Heart right ventricle (tissue), 16 donors: ENCODE results near the gene KLHL17. TPM values are rescaled to one million over a fixed set of nuclear protein-coding genes. Genes with fewer than 3 reads are reported as not detected.

ENCODE experiments used
- ATAC-seq, 8 donors: fragments of 200-7000 bp; cut with Tn5 transposase; one replicate each; pipeline ENCODE4 v1.9.1; 2020; ENCODE audit warnings: mild to moderate bottlenecking in 8 of 8, moderate library complexity in 8 of 8, moderate number of reproducible peaks in 1 of 8
- DNase-seq, 2 donors: peaks; one replicate each; pipeline ENCODE4 v3.0.0-alpha.2; 2020
- H3K27ac ChIP-seq, 10 donors: fragments of 200-600 bp; sonication (generic) in 2 of 10; one replicate each; pipeline versions ENCODE4 v1.5.0 to v1.8.0; 2020 to 2022; ENCODE audit warnings: mild to moderate bottlenecking in 3 of 10
- H3K27me3 ChIP-seq, 7 donors: fragments of 200-600 bp; one replicate each; pipeline ENCODE4 v1.8.0; 2021 to 2022; ENCODE audit warnings: mild to moderate bottlenecking in 2 of 7
- H3K36me3 ChIP-seq, 9 donors: fragments of 200-600 bp; sonication (generic) in 1 of 9; one replicate each; pipeline versions ENCODE4 v1.5.0 to v1.8.0; 2020 to 2022; ENCODE audit warnings: mild to moderate bottlenecking in 2 of 9
- H3K4me1 ChIP-seq, 9 donors: fragments of 200-600 bp; sonication (generic) in 1 of 9; one replicate each; pipeline versions ENCODE4 v1.5.0 to v1.8.0; 2020 to 2022; ENCODE audit warnings: mild to moderate bottlenecking in 4 of 9
- H3K4me3 ChIP-seq, 10 donors: fragments of 200-600 bp; sonication (generic) in 2 of 10; one replicate each; pipeline versions ENCODE4 v1.5.0 to v1.8.0; 2020 to 2022; ENCODE audit warnings: mild to moderate bottlenecking in 7 of 10, moderate library complexity in 2 of 10
- H3K9me3 ChIP-seq, 11 donors: fragments of 200-600 bp in 10 of 11; sonication (generic) in 2 of 11; one replicate each; pipeline versions ENCODE4 v1.5.0 to v1.8.0; 2013 to 2022; ENCODE audit warnings: mild to moderate bottlenecking in 2 of 11, control low read depth in 1 of 11, moderate library complexity in 1 of 11
- CTCF ChIP-seq, 9 donors: fragments of 200-600 bp; sonication (generic) in 2 of 9; IDR thresholded peaks; one replicate each; pipeline versions ENCODE4 v1.5.0 to v1.8.0; 2021 to 2022; ENCODE audit warnings: antibody characterized with exemption in 9 of 9, mild to moderate bottlenecking in 5 of 9, moderate library complexity in 1 of 9
- WGBS, 2 donors: extraction: QIAGEN DNeasy Blood & Tissue Kit; methylation state at CpG; one replicate each; pipeline ENCODE4 v1.1.7; 2013; ENCODE audit warnings: inconsistent platforms in 1 of 2; 5-methylcytosine and 5-hydroxymethylcytosine counted together
- intact Hi-C, 10 donors: fragments of 100-400 bp; cut with DNase I; formaldehyde crosslinking; loops; one replicate each; pipeline versions ENCODE4 v1.11.1 to v1.14.2; 2022
- polyA plus RNA-seq, 2 donors: library from polyadenylated mRNA; stranded (reverse); fragments of 200-250 nt; gene quantifications; one replicate each; pipeline ENCODE4 v1.2.3, GENCODE V29; 2013
- total RNA-seq, 10 donors: library from RNA; stranded (reverse); fragmentation: NEBNext Ultra II Directional in 3 of 10; extraction: Animal tissue kit (Norgen Biotek cat#: 25700) in 3 of 10; gene quantifications; one replicate each; pipeline versions ENCODE4 v1.2.1 to v1.2.4, GENCODE V29; 2021 to 2023
- donor health status: Arrhythmogenic right ventricular cardiomyopathy.
- donor health status: ischemic (EF 13 %, LVEDD 7.1; RV severe dilation, severe dysfunction).
- donor health status: healthy with polysubstance abuse.
- donor health status: DM: no; HTN: yes; CAD: no.
- donor health status: DM: no; HTN: no; CAD: no.
- donor health status: ischemic (EF 25% LVEDD 6.9; RV normal size, moderate dysfunction).
- donor health status: ischemic (EF 25% LVEDD 5.7; RV mildly dilated, moderate dysfunction).
- donor health status: healthy.
- donor health status: DM: yes; HTN: yes; CAD: no.
- donor health status: Ischemic cardiomyopathy.
- donor health status: ischemic (EF 35%, LVEDD 5.7; RV mildly dilated, moderate dysfunction).
- donor health status: nonischemic (EF 11% LVEDD 7.7; RV severe dilation, severe dysfunction).
- donor health status: DM: yes; HTN: yes; CAD: no.
- donor health status: PGD.
- donor health status: ischemic (EF 29% LVEDD 5.4; RV normal size, mild dysfunction).
- donor health status: nonischemic (EF 23%, LVEDD 6.1; RV moderate dilation, normal function).

The KLHL17 gene
- total and polyA plus RNA-seq, 12 donors = 1.3 to 10.2 (median 3.7) TPM

- H3K4me1 ChIP-seq = peaks cover 0 to 5% (median 2%) of the 10 kb centered on the region in 9 donors
- intact Hi-C loops = loop anchor here in 2 of 10 donors (10.0 kb wide), 1 partner anchor 47 kb away; no protein-coding TSS in a partner anchor
- H3K27ac ChIP-seq = no peak overlapping the region
- WGBS, 2 donors = 93 to 94% methylated on average over 15 of the region's 15 CpGs
- no peaks in the 10 kb centered on the region for H3K27me3 ChIP-seq
- DNase-seq = no peak
- H3K9me3 ChIP-seq = no peaks in the 10 kb centered on the region
- no peak overlapping the region for H3K4me3 ChIP-seq
- TF ChIP-seq CTCF (IDR thresholded peaks at IDR 0.05) = no peak
- no peak for ATAC-seq
- H3K36me3 ChIP-seq = peaks cover 0 to 100% (median 59%) of the 10 kb centered on the region in 9 donors
Observed at GRCh38 chr1:952201-952600, 8.2 kb upstream of the KLHL17 start.

- ATAC-seq (no peak), DNase-seq (no peak)
- no peak overlapping the region for H3K4me3 ChIP-seq
- H3K9me3 ChIP-seq = no peaks in the 10 kb centered on the region
- 85 to 92% methylated on average over 7 of the region's 7 CpGs for WGBS, 2 donors
- H3K27me3 ChIP-seq = no peaks in the 10 kb centered on the region
- intact Hi-C loops = loop anchor here in 2 of 10 donors (10.0 kb wide), 1 partner anchor 48 kb away; no protein-coding TSS in a partner anchor
- no peak for TF ChIP-seq CTCF (IDR thresholded peaks at IDR 0.05)
- peaks cover 0 to 97% (median 58%) of the 10 kb centered on the region in 9 donors for H3K36me3 ChIP-seq
- H3K27ac ChIP-seq = no peak overlapping the region
- peaks cover 3 to 9% (median 6%) of the 10 kb centered on the region in 9 donors for H3K4me1 ChIP-seq
Observed at GRCh38 chr1:952603-953002, 7.8 kb upstream of the KLHL17 start.

- ATAC-seq = no peak
- TF ChIP-seq CTCF (IDR thresholded peaks at IDR 0.05) = no peak
- intact Hi-C loops = loop anchor here in 2 of 10 donors (10.0 kb wide), 1 partner anchor 49 kb away; no protein-coding TSS in a partner anchor
- DNase-seq = no peak
- no peak overlapping the region for H3K27ac ChIP-seq
- H3K27me3 ChIP-seq = no peaks in the 10 kb centered on the region
- no peak overlapping the region for H3K4me3 ChIP-seq
- WGBS, 2 donors = 90 to 91% methylated on average over 32 of the region's 32 CpGs
- peaks cover 12 to 20% (median 17%) of the 10 kb centered on the region in 9 donors for H3K4me1 ChIP-seq
- H3K9me3 ChIP-seq = no peaks in the 10 kb centered on the region
- H3K36me3 ChIP-seq = peaks cover 0 to 86% (median 51%) of the 10 kb centered on the region in 9 donors
Observed at GRCh38 chr1:953524-954320, 6.7 kb upstream of the KLHL17 start.

- H3K27me3 ChIP-seq = peaks cover 0 to 4% (median 0%) of the 10 kb centered on the region in 7 donors
- no peak overlapping the region for H3K4me3 ChIP-seq
- intact Hi-C loops = loop anchor here in 3 of 10 donors (5.0 to 10.0 kb wide), 2 partner anchors 48 to 50 kb away; no protein-coding TSS in a partner anchor
- 88 to 93% methylated on average over 13 of the region's 13 CpGs for WGBS, 2 donors
- ATAC-seq = no peak
- no peaks in the 10 kb centered on the region for H3K9me3 ChIP-seq
- H3K4me1 ChIP-seq = peaks cover 12 to 27% (median 23%) of the 10 kb centered on the region in 9 donors
- peaks cover 0 to 74% (median 42%) of the 10 kb centered on the region in 9 donors for H3K36me3 ChIP-seq
- H3K27ac ChIP-seq = no peak overlapping the region
- no peak for DNase-seq
- no peak for TF ChIP-seq CTCF (IDR thresholded peaks at IDR 0.05)
Observed at GRCh38 chr1:954927-955326, 5.5 kb upstream of the KLHL17 start.
